Iris pigment epithelial cell (primary cell): ENCODE measurements around the gene GABBR2.

Experiments used
- DNase-seq: peaks from one replicate; pipeline ENCODE4 v3.0.0-alpha.2; 2011; ENCODE audit warnings: low read depth

The GABBR2 gene

DNA sequence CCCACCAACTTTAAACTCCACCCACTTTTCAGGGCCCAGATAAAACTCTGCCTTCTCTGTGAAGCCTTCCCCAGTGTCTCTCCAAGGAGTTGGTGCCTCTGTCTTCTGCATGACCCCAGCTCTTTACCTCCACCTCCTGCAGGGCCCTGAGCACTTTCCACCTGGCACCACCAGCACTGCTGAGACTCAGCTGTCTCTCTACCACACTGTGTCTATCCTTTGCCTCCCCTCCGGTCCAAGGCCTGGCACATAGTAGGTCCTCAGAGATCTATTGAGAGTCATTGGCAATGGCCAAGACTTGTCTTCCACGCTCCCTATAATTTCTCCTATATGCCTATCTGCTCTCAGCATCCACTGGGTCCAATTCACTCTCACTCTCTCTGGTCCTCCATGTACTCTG is 12.9 kb upstream of the GABBR2 start:
- no peak for DNase-seq

DNA sequence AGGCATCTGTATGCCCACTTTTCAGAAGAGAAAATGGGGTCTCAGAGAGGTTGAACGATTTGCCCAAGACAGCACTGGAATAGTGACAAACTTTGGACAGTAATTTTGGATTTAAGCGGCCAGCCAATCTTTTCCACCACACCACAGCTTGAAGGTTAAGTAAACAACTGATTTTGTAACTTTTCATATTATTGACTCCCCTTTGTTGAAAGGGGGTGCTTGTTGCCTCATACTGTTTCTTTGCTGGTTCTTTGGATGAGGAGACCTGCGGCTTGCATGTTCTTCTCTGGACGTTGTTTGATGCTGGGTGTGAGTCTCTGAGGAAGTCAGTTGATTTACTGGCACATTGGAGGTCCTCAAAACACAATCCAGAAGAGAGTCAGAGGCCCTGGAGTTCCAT is 11.7 kb upstream of the GABBR2 start:
- DNase-seq, result no peak

DNA sequence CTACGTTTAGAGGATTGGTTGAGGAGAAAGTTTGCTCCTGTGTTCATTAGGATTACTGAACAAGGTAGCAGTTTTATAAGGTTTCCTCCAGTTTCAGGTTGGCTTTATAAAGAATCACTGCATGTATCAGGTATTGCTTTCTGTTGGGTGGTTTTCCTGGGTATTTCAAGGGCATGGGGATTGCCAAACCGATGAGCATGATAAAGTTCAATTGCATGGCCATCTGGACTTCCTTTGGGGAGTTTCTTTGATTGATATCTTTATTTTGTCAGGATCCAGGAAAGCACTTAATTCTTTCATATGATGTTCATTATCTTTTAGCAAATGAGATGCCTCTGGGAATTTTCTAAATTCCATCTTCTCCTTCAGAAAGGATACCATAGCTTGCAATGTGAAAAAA is 10.3 kb upstream of the GABBR2 start:
- DNase-seq, result no peak

DNA sequence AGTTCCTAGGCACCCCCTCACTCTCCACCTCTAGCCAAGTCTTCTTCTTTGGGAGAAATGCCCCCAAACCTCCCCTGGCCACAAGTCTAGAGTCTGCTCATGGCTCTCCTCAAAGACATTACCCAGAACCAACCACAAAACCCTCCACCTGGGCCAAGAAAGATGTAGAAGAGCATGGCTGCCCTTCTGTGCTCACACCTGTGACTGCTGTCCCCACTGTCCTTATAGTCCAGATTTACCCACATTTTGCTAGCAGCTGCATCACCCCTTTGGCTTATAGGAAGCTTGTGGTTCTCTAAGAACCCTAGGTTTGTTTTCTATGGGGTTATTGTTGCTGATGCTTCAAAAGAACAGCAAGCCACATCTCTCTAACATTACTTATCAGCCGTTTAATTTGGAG is 6.1 kb upstream of the GABBR2 start:
- DNase-seq, result no peak

DNA sequence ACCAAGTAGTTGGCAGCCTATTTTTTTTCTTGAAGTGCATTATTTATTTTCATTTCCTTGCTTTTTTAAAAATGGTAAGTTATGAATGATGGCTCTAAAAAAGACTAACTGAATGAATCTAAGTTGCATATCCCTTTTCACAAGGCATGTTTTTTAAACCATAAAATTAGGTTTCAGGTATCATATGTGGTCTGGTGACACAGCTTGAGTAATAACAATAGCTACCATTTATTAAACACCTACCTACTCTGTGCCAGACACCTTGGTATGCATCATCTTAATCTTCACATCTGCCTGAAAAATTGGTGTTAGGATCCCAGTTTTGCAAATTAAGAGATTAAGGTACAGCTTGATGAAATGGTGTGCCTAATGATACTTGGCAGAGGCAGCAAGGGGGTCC is 4.3 kb upstream of the GABBR2 start:
- DNase-seq, result no peak

DNA sequence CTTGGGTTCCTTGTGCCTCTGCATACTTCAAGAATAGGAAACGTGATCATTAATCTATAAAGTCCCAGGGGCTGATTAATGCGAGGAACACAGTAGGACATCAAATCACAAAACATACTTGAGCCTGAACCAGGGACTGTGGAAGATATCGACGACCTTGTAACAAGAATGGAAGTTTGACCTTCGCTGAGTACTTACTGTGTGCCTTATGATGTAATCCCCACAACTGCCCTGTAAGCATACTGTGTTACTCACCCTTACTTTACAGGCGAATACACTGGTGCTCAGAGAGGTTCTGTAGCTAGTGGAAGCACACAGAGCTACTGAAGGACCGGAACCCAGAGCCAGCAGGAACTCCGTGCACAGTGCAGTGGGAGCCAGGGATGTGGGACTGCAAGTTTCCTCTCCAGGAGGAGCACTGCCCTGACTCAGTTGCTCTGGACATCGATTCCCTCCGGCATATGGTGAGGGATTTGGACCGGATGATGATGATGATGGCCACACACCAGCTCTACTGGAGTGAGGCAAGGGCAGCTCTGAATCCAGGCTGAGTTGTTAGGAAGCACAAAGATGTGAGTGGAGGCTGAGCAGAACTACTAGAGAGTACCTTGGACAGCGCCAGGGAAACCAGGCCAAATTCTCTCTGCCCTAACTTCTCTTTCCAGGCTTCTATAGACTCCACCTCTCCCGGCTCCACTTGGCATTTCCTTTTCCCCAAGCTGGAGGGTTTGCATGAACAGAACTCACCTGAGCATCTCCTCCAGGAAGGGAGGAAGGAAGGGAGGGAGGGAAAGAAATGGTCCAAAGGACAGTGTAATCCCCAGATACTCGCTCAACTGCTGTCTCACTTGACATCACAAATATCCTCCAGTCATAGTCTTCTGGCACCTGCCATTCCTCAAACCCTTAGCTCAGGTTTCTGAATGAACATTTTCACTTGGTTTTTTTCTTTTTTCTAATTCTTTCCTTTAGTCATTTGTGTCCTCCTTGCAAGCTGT is 1.5 kb upstream of the GABBR2 start:
- peak; percentile 66 for DNase-seq

DNA sequence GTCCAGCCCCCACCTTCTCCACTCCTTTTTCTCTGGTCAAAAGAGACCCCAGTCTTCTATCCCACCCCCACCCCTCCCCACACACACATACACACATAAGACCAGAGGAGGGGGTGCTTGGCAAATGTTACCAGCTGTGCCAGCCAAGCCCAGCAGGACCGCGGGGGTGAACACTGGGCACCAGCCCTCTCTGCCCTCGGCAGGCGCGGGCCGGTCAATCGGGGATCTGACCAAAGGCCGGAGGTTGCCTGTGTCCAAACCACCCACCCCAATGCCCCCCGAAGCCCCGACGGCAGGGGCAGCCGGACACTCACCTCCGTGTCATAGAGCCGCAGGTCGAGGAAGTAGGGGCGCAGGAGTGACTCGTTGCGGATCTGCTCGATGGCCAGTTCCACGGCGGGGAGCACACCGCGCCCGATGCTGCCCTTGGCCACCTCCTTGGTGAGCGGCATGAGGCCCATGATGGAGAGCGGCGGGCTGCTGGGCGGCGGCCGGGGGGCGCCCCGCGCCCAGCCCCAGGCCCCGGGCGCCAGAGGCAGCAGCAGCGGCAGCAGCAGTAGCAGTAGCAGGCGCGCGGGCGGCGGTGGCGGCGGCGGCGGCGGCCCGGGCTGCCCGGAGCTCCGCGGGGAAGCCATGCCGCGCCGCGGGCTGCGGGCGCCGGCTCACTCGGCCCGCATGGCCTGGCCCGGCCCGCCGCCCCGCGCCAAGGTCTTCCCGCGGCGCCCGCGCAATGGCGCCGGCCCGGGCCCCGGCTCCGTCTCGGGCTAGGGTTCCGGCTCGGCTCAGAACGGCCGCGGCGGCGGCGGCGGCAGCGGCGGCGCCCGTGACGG is 417 bp downstream of the GABBR2 start:
- no peak for DNase-seq

DNA sequence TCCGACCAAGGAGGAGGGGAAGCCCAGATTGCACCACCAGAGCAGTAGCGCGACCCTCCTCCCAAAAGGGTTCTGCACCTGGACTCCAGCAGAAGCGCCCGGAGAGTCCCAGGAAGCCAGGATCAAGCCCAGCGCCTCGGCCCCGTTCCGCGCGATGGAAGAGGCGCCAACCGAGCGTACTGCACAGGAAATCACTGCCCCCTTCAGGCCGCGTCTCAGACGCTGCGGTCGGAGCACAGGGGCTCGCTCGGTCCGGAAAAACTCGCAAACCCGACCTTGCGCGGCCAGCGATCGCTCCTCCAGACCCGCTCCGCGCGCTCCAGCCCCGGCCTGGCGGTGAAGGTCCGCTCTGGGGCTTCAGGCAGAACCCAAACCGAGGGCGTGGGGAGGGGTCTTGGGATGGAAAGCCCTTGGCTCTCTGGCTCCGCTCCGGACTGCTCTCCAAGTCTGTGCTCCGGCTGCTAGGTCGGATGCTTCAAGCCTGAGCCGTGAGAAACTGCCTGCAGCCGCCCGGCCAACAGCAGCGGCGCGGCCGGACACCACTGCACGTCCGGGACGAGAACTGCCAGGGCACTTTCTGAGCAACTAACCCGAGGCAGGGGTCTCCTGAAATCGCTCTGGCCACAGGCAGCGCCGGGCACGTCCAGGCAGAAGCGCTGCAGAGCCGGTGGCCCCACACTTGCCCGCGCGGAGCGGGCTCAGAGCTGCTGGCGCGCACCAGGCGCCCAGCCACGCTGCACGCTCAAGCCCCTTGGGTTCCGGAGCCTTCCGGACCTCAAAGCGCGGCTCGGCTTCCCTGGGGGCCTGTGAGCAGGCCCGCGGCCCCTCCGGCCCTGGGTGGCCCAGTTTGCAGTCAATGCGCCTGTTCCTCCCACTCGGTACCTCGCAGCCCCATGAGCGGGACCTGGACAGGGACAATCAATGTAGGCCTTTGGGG is 1.3 kb downstream of the GABBR2 start:
- peak; percentile 88 for DNase-seq

DNA sequence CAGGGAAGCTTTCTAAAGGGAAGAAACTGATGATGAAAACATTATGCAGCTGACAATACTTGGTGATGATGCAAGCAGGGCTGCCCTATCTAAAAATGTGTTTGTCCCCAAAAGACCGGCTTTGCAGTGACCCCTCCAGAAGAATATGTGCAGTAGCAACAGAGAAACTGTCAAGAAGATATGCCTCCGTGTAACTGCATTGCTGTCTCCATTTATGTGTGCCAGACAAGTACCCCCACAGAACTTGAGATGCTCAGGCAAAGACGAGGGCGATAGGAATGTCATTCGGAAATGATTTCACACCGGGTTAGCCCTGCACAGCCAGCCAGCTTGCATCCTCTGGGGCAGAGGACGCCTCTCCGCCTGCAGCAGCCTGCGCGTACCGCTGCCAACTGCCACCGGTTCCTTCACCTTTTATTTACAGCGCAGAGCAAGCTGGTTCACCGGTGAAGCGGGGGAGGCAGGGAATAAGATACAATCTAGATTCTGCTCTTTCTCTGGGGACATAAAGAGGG is 2.0 kb downstream of the GABBR2 start:
- peak; percentile 37 for DNase-seq

DNA sequence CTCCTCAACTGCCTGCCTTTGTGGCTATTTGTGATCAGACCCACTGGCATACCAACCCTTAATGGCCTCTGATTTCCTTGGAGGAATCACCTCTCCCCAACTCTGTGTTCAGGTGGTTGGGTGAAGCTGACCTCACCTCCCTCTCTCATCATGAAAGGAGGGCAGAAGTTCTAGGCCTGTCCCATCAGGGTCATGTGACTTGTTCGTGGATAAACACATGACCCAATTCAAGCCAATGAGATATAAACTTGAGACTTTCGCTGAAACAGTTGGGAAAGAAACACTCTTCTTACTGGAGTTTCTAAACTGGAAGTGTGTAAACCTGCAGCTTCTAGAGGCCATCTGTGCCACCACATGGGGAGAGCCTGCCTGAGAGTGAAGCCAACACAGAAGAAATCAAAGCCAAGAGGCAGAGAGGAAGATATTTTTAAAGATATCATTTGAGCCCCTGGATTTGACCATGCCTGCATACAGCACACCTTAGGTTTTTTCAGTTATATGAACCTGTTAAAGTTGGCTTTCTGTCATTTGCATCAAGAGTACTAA is 5.8 kb downstream of the GABBR2 start:
- DNase-seq, result no peak

DNA sequence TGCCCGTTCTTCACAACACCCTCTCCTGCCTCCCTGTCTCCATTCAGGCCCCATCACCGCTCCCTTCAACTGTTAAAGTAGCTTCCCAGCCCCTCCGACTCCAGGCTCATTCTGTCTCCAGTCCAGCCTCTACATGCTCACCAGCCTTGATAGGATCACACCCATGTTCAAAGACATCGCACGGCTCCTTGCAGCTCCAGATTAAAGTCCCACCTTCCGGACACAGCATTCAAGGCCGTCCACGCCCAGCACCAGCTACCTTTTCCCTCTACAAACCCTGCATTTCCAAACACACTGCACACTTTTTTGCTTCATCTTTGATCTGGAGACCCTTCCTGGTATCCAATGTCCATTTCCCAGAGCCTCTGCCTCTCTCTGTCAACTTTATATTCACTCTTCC is 6.4 kb downstream of the GABBR2 start:
- DNase-seq, result no peak

DNA sequence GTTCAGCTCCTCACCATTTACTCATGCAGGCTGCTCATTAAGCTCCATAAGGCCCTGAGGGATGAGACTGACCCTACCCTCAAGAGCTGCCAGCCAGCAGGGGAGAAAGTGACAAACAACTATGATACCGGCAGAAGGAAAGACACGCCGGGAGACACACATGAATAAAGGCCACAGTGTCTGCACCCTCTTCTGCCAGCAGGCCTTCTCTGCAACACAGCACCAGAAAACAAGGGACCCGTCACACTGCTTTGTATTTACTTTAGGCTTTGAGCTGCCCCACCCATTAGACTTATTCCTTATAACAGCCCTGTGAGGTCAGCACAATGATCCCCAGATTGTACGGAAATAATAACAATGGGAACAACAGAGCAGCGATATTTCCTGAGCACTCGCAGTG is 7.2 kb downstream of the GABBR2 start:
- DNase-seq, result no peak

DNA sequence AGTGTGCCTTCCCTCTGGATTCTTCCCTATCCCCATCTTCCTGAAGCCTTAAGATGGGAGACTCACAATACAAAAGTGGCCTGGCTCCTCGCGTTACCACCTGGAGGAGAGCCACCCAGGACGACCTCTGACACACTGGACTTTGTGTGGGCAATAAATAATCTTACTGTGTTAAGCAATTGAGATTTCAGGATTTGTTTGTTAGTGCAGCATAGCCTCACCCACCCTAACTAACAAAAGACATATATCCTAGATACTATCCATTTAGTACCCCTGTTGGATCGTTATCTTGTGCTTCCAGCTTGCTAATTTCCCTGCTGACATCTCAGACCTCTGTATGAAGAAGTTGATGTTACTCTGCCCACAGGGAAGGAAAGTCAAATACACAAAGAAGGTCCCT is 7.9 kb downstream of the GABBR2 start:
- DNase-seq, result no peak

DNA sequence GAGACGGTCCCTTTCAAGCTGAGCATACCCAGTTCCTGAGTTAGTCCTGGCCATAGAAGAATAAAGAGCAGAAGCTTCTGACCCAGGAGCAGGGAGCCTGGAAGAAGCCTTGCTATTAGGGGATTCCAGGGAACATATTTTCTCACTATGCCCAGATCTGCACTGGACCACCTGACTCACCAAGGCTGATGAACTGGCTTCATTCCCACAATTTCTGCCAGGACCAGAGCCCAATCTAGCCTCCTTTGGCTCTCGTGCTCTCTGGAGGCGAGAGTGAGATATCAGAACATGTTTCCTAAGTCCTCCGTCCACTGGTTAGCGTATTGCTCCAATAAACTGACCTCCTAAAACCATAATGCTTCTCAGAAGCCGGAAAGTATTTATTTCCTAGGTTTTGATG is 9.9 kb downstream of the GABBR2 start:
- no peak for DNase-seq

DNA sequence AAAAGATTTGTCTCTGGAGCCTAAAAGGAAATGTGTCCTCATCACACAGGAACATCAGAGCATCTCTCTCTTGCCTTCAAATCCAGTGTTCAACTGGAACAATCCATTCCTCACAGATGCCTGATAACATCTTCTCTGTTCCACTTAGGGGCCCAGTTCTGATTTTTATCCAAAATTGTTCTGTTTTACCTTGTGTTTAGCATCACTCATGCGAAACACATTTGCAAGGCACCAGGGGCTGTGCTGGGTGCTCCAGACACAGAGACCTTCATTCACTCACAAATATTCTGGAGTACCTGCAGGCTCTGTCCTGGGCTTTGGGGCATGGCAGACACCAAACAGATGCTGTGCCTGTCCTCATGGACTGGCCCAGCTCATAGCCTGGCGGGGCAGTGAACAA is 13.8 kb downstream of the GABBR2 start:
- no peak for DNase-seq

DNA sequence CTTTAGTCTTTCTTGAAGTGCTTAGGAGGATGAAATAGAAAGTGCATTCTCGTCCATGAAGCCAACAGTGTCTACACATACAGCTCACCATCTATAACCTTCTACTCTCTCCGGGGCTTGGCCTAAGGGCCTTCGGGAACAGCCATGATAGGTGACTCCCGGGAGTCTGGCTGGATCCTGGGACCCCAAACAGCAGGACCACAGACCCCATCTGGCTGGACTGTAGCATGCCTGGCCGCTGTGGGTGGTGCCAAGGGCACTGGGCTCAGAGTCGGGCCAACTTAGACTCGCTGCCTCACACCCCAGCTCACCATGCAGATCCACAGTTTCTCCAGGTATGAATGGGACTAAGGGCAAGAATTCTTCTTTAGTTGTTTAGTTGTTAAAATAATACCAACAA is 16.3 kb downstream of the GABBR2 start:
- DNase-seq, result no peak

DNA sequence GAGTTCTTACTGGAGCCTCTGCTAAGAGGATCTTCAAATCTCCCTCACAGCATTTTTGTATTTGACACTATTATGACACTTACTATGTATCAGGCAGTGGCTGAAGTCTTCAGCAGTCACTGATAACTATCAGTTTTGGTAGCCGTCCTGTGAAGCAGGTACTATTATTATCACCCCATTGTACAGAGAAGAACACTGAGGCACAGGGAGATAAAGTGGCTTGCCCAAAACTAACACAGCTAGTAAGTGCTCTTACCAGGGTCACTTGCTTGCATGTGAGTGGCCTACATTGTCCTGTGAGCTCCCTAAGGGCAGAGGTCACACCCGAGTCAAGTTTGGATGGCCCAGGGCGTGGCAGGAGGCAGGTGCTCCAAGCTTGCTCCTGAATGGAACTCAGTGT is 16.8 kb downstream of the GABBR2 start:
- DNase-seq, result no peak

DNA sequence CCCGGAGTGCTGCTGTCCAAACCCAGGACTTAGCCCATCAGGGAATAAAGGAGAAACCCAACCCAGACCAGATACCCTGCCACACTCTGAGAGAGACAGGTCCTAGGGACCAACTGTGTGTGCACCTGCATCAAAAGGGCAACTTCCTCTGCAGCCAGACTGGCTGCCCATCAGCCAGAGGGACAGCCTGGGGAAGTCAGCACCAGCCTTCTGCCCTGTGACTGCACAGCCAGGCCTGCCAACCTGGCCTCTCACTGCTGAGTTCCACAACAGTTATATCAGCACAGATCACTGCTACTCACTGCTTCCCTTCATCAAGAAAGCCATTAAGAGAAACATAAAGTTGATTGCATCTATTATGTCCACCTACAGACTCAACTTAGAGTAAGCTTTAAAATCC is 18.0 kb downstream of the GABBR2 start:
- DNase-seq, result no peak

DNA sequence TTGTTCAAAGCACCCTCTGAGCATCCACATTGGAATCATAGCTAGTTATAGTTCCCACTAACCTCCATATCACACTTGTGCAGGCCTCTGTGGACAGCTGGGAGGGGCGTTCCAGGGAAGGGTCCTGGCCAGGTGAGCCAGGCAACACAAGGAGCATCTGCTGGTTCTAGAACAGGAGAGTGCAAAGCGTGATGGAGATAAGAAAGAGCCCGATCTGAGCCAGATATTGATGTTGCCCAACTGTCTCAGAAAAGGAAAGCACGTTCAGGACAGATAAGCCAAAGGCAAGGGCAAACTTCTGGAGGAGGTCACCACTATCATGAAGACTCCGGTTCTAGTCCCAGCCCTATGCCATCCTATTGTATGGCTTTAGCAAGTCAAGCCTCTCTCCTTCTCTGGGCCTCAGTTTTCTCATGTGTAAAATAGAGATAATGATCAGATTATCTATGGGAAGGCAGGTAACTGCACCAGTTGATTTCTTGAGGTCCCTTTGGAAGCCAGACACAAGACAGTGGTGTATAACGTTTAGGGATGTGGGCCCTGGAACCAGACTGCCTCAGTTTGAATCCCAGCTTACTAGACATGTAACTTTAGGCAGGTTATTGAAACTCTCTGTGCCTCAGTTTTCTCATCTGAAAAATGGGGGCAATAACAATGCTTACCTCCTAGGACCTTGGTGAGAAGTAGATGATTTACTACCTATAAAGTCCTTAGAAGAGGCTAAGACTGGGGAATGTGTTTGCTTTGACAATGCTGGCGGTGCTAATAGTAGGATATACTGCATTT is 19.8 kb downstream of the GABBR2 start:
- no peak for DNase-seq

DNA sequence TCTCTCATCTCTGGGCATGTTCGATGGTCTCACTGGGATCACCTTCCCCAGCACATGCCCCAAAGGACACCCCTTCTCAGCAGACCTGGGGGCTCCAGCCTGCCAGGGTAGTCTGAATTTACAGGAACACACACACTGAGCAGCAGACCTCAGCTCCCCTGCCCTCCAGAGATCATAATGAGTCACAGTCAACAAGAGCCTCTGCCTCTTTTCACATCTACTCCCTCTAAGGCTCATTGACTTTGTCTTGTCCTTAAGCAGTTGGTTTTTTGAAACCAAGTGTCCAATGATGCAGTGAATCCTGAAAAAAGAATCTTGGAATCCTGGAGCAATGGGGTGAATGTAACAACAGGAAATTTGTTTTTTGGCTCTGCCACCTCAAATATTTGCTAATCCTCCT is 20.8 kb downstream of the GABBR2 start:
- no peak for DNase-seq
